CD4-positive, alpha-beta T cell treated with Interleukin-6 at 100 ng/mL for 8 hours (primary cell): Measurements from ENCODE around the gene EBLN2.

Experiments used
- DNase-seq: peaks from one replicate; pipeline ENCODE4 v3.0.0-alpha.2; 2020; ENCODE audit warnings: mixed read lengths, low spot score

EBLN2 gene

GRCh38 chr3:73061416-73061815 lies at the start of gene EBLN2:
Gene EBLN2, plus strand, starts transcription at chr3:73061659. Its CDS starts 423 bp downstream, at chr3:73062082.
- no peak for DNase-seq

- DNase-seq: no peak
These were observed 43.2 kb upstream of the EBLN2 start for GRCh38 chr3:73018298-73018697.

- no peak for DNase-seq
These were observed 42.5 kb upstream of the EBLN2 start for GRCh38 chr3:73018790-73019441.

- no peak for DNase-seq
These were observed 40.1 kb upstream of the EBLN2 start for GRCh38 chr3:73021301-73021835.

- no peak for DNase-seq
These were observed 36.6 kb upstream of the EBLN2 start for GRCh38 chr3:73024836-73025235.

- no peak for DNase-seq
These were observed 35.2 kb upstream of the EBLN2 start for GRCh38 chr3:73026111-73026759.

- DNase-seq: no peak
These were observed 34.7 kb upstream of the EBLN2 start for GRCh38 chr3:73026760-73027113.

- no peak for DNase-seq
These were observed 32.7 kb upstream of the EBLN2 start for GRCh38 chr3:73028803-73029202.

GRCh38 chr3:73029321-73029796 lies 32.1 kb upstream of the EBLN2 start:
- no peak for DNase-seq

GRCh38 chr3:73030073-73030597 lies 31.3 kb upstream of the EBLN2 start:
- no peak for DNase-seq

- DNase-seq: no peak
These were observed 29.8 kb upstream of the EBLN2 start for GRCh38 chr3:73031573-73032103.

- DNase-seq: no peak
These were observed 24.5 kb upstream of the EBLN2 start for GRCh38 chr3:73036694-73037591.

GRCh38 chr3:73041537-73041936 lies 19.9 kb upstream of the EBLN2 start:
- no peak for DNase-seq

- no peak for DNase-seq
These were observed 18.0 kb upstream of the EBLN2 start for GRCh38 chr3:73043414-73043813.

GRCh38 chr3:73045391-73045790 lies 16.1 kb upstream of the EBLN2 start:
- no peak for DNase-seq

GRCh38 chr3:73046195-73046594 lies 15.3 kb upstream of the EBLN2 start:
- DNase-seq: no peak

GRCh38 chr3:73049319-73049718 lies 12.1 kb upstream of the EBLN2 start:
- DNase-seq: no peak

GRCh38 chr3:73052857-73053256 lies 8.6 kb upstream of the EBLN2 start:
- no peak for DNase-seq

GRCh38 chr3:73055583-73055982 lies 5.9 kb upstream of the EBLN2 start:
- DNase-seq: no peak

- peak; percentile 15 for DNase-seq
These were observed 5.2 kb upstream of the EBLN2 start for GRCh38 chr3:73056014-73056844.

- no peak for DNase-seq
These were observed 4.7 kb upstream of the EBLN2 start for GRCh38 chr3:73056845-73057150.
